NOMO-1 treated with dmso at 0.1 percent for 144 hours (cell line): ENCODE results near the gene GPC5.
"Not testable (repeated sequence)": the region's sequence is repeated elsewhere in the genome, so short reads cannot be mapped to it uniquely, and the experiment has no call there.

Experiments used
- DNase-seq: peaks from one replicate; lab custom pipeline; 2025; ENCODE audit not compliant: unreplicated experiment; lab: John Stamatoyannopoulos, UW

The GPC5 gene

GRCh38 chr13:91836553-91836952 is 438.1 kb downstream of the GPC5 start:
- no peak for DNase-seq

GRCh38 chr13:91845612-91846011 is 447.2 kb downstream of the GPC5 start:
- no peak for DNase-seq

GRCh38 chr13:91863699-91864098 is 465.3 kb downstream of the GPC5 start:
- no peak for DNase-seq

GRCh38 chr13:91868351-91868750 is 469.9 kb downstream of the GPC5 start:
- DNase-seq: no peak

GRCh38 chr13:91878491-91878890 is 480.1 kb downstream of the GPC5 start:
- DNase-seq: no peak

GRCh38 chr13:91879360-91879759 is 480.9 kb downstream of the GPC5 start:
- DNase-seq: no peak

GRCh38 chr13:91882918-91883317 is 484.5 kb downstream of the GPC5 start:
- no peak for DNase-seq

GRCh38 chr13:91889641-91890040 is 491.2 kb downstream of the GPC5 start:
- DNase-seq: no peak

- DNase-seq: no peak
Observed at GRCh38 chr13:91891141-91891540, 492.7 kb downstream of the GPC5 start.

GRCh38 chr13:91893040-91893439 is 494.6 kb downstream of the GPC5 start:
- no peak for DNase-seq

GRCh38 chr13:91894316-91894715 is 495.9 kb downstream of the GPC5 start:
- no peak for DNase-seq

- DNase-seq: no peak
Observed at GRCh38 chr13:91896547-91896946, 498.1 kb downstream of the GPC5 start.

- DNase-seq: not testable (repeated sequence)
Observed at GRCh38 chr13:91898986-91899385, 500.6 kb downstream of the GPC5 start.

- DNase-seq: no peak
Observed at GRCh38 chr13:91902291-91902690, 503.9 kb downstream of the GPC5 start.

- no peak for DNase-seq
Observed at GRCh38 chr13:91904005-91904404, 505.6 kb downstream of the GPC5 start.

GRCh38 chr13:91904597-91904996 is 506.2 kb downstream of the GPC5 start:
- no peak for DNase-seq

- no peak for DNase-seq
Observed at GRCh38 chr13:91907398-91907797, 509.0 kb downstream of the GPC5 start.

GRCh38 chr13:91909617-91910016 is 511.2 kb downstream of the GPC5 start:
- DNase-seq: no peak

- DNase-seq: no peak
Observed at GRCh38 chr13:91922969-91923592, 524.7 kb downstream of the GPC5 start.

GRCh38 chr13:91930687-91931086 is 532.3 kb downstream of the GPC5 start:
- no peak for DNase-seq

- no peak for DNase-seq
Observed at GRCh38 chr13:91934354-91934753, 535.9 kb downstream of the GPC5 start.

- DNase-seq: no peak
Observed at GRCh38 chr13:91946498-91947070, 548.2 kb downstream of the GPC5 start.

- DNase-seq: no peak
Observed at GRCh38 chr13:91948736-91949135, 550.3 kb downstream of the GPC5 start.
